ENCODE results near the gene CFAP74.
A peak's percentile ranks its signal among the peaks of the same experiment; 100 is the strongest.

The CFAP74 gene

GRCh38 chr1:2042830-2043773 lies 39.5 kb upstream of the CFAP74 start:
- no peak for DNase-seq (ENCODE audit: low spot score)

GRCh38 chr1:2041887-2042286 lies 38.3 kb upstream of the CFAP74 start:
- DNase-seq (ENCODE audit: low spot score), result no peak

- no peak for DNase-seq (ENCODE audit: low spot score)
Observed at GRCh38 chr1:2041305-2041704, 37.7 kb upstream of the CFAP74 start.

- no peak for DNase-seq (ENCODE audit: low spot score)
Observed at GRCh38 chr1:2039251-2039650, 35.7 kb upstream of the CFAP74 start.

- DNase-seq (ENCODE audit: low spot score), result no peak
Observed at GRCh38 chr1:2038229-2038628, 34.6 kb upstream of the CFAP74 start.

- no peak for DNase-seq (ENCODE audit: low spot score)
Observed at GRCh38 chr1:2037314-2037979, 33.9 kb upstream of the CFAP74 start.

- no peak for DNase-seq (ENCODE audit: low spot score)
Observed at GRCh38 chr1:2036287-2036686, 32.7 kb upstream of the CFAP74 start.

- no peak for DNase-seq (ENCODE audit: low spot score)
Observed at GRCh38 chr1:2033165-2033564, 29.6 kb upstream of the CFAP74 start.

- no peak for DNase-seq (ENCODE audit: low spot score)
Observed at GRCh38 chr1:2032737-2033136, 29.2 kb upstream of the CFAP74 start.

- no peak for DNase-seq (ENCODE audit: low spot score)
Observed at GRCh38 chr1:2031546-2032540, 28.3 kb upstream of the CFAP74 start.

GRCh38 chr1:2030076-2030871 lies 26.7 kb upstream of the CFAP74 start:
- no peak for DNase-seq (ENCODE audit: low spot score)

- DNase-seq (ENCODE audit: low spot score), result no peak
Observed at GRCh38 chr1:2029561-2029960, 26.0 kb upstream of the CFAP74 start.

- no peak for DNase-seq (ENCODE audit: low spot score)
Observed at GRCh38 chr1:2028870-2029560, 25.4 kb upstream of the CFAP74 start.

GRCh38 chr1:2027961-2028583 lies 24.5 kb upstream of the CFAP74 start:
- DNase-seq (ENCODE audit: low spot score), result no peak

GRCh38 chr1:2025491-2025981 lies 21.9 kb upstream of the CFAP74 start:
- DNase-seq (ENCODE audit: low spot score), result peak; percentile 36

- DNase-seq (ENCODE audit: low spot score), result no peak
Observed at GRCh38 chr1:2024887-2025286, 21.3 kb upstream of the CFAP74 start.

GRCh38 chr1:2024451-2024850 lies 20.9 kb upstream of the CFAP74 start:
- DNase-seq (ENCODE audit: low spot score), result no peak

GRCh38 chr1:2023187-2023586 lies 19.6 kb upstream of the CFAP74 start:
- DNase-seq (ENCODE audit: low spot score), result no peak

GRCh38 chr1:2022063-2022770 lies 18.6 kb upstream of the CFAP74 start:
- no peak for DNase-seq (ENCODE audit: low spot score)

Data from GM03348 (cell line).